NCI-H1105 treated with DMSO at 0.1 percent for 48 hours (cell line): ENCODE data around the gene RANBP10.

ENCODE experiments used
- DNase-seq: peaks from one replicate; lab custom pipeline; 2025; lab: John Stamatoyannopoulos, UW

The RANBP10 gene

GRCh38 chr16:67741118-67741517 is 65.2 kb downstream of the RANBP10 start:
- no peak for DNase-seq

- DNase-seq = no peak
Observed at GRCh38 chr16:67740391-67740790, 66.0 kb downstream of the RANBP10 start.

DNA sequence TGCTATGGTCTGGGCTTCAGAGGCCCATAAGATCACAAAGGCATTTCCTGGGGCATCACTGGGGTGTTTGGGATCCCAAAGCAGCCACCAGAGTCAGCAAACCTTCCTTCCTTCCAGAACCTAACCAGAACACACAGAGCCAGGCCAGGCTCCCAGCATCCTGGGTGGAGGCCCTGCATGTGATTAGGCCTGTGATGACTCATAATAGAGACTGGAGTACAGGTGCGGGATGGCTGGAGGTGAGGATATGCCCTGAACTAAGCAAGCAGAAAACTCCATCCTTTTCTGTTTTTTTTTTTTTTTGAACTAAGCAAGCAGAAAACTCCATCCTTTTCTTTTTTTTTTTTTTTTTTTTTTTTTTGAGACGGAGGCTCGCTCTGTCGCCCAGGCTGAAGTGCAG is 69.5 kb downstream of the RANBP10 start:
- DNase-seq = no peak

DNA sequence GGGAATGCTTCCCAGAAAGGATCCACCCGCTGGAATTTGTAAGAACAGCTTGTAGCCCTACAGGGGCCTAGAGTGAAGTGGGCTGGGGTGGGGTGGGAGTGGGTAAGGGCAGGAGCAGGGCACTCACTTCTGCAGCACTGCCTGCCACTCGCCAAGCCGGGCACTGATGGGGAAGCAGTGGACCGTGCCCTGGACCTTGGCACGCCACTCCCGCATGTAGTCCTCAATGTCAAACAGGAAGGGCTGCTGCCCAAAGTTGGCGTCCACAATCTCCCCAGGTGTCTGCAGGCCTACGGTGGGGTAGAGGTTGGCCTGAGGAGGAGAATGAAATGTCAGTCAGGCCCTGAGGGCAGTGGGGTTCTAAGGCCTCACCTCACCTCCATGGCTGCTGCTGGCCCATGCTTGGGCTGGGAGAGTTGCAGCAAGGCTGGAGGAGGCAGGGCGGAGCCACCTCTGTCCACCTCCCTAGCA is 71.6 kb downstream of the RANBP10 start:
- DNase-seq = no peak

DNA sequence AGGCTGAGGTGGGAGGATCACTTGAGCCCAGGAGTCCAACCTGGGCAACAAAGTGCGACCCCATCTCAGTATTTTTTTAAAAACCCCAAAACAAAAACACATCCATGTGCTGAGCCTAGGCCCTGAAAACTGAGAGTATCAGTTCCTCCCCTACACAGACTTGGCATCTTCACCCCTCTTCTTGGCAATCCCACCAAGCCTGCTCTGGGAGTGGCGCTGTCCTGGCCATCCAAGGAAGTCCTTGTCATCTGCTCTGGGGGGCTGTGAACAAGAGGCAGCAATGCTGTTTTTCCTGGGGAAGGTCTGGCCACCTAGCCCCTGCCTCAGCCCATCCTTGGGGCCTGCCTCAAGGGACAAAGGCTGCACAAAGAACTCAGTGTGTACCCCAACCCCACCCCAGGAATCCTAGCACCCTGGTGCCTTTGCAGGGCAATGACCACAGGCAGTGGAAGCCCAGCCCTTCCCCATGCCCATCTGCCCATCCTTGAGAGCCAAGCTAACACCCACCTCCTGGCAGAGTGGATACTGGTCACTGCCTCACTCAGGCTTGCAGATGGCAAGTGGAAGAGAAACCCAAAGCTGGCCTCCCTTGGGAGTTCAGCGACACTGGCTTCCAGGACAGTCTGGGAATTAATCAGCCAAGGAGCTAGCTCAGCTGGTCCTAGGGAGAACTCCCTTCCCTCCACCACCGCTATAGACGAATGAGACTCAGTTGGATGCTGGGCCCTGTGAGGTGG is 72.5 kb downstream of the RANBP10 start:
- DNase-seq = no peak

GRCh38 chr16:67731753-67732095 is 74.6 kb downstream of the RANBP10 start:
- no peak for DNase-seq

GRCh38 chr16:67731071-67731752 is 75.1 kb downstream of the RANBP10 start:
- no peak for DNase-seq

DNA sequence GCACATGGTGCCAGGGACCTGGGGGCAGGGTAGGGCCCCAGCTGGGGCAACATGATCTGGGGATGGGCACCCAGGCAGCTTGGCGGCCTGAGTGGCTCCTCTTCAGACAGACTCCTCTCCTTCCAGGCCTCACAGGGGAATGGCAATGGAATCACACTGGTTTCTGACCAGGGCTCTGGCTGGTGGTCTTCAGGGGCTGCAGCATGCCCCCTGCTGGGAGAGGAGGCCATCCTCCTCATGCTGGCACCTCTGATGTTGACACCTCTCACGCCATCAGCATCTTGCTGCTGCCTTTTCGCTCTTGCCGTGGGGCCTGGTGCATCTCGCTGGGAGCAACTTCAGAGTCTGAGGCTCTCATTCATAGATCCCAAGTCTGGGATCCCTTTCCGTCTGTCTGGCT is 76.0 kb downstream of the RANBP10 start:
- DNase-seq = no peak

- no peak for DNase-seq
Observed at GRCh38 chr16:67729636-67730248, 76.6 kb downstream of the RANBP10 start.

GRCh38 chr16:67727521-67728485 is 78.6 kb downstream of the RANBP10 start:
- no peak for DNase-seq

DNA sequence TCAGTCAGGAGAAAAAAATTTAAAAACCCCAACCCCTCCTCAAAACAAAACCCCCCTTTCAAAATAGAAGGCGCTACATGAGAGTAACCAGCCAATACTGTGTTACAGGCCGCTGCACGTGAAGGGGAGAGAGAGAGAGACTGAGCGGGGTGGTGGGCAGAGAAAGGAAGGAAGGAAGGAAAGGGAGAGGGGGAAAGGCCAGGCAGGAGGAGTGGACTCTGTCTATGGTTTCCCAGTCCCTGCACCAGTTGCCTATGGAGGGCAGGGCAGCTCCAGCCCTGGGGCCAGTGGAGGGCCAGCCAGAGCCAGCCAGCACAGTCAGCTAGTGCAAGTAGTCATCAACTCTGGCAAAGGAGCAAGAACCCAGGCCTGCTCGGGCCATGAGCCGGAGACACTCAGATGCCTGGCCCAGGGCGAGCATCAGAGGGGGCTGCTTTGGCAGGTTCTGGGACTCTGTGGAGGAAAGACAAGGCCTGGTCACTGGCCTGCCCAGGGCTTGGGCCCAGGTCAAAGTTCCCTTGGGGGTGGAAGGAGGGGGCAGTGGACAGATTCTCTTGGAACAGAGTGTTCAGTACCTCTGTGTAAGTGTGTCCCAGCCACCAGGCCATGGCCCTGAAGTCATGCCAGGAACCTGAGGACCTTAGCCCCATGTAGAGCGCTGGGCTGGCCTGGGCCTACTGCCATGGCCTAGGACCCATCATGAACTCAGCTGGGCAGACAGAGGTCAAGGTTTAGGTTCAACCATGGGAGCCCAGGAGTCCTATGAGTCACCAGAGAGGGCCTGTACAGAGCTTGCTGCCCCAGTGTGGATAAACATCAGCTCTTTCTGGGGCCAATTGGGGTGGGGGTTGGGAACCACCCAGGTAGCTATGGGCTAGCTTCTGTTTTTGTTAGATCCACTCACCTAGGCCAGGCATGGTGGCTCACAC is 80.0 kb downstream of the RANBP10 start:
- DNase-seq = no peak

DNA sequence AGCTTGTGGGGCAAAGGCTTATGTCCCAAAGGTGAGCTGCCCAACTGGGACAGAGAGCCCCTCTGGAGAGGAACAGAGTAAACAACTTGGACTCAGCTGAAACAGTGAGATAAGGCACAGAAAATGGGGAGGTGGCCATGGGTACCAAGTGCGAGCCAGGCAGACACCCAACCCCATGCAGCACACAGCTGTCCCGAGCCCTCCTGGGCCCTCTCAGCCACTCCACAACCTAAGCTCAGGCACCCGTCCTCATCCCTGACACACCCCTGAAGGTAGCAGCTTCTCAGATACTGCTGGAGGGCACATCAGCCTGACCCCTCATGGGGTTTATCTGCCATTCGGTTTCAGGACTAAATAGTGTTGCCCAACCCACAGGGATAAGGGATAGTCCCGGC is 82.5 kb downstream of the RANBP10 start:
- DNase-seq = no peak

DNA sequence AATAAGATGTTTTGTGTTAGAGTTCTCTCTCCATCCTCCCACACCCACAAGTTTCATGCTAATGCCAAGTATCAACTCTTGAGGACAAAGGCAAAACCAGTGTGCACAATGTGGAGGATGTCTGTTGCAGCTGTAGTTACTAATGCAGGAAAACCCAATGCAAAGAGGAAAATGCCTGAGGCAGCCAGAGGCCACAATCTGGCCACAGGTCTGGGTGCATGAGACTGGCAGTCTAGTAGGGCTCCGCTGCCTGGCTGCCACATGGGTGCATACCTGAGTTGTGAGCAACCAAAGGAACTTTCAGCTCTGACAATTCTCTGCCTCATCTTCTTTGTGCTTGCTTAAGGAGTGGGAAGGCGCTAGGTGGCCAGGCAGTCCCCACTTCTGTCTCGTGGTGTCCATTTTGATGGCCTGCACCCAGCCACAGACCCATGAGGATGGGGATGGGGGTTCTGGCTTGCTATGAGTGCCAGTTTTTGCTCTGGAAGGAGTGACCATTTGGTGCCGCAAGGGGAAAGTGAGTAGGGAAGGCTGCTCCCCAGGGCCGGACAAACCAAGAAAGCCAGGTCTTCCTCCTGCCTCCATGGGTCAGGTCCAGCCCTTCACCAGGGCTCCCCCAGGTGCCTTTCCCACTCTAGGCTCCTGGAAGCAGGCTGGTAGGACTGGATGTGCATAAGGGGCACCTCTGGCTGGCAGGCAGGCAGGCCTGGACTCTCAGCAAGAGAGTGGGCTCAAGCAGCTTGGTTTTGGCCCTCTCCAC is 83.0 kb downstream of the RANBP10 start:
- no peak for DNase-seq

GRCh38 chr16:67720236-67720635 is 86.1 kb downstream of the RANBP10 start:
- no peak for DNase-seq

GRCh38 chr16:67719778-67720144 is 86.6 kb downstream of the RANBP10 start:
- DNase-seq = no peak

DNA sequence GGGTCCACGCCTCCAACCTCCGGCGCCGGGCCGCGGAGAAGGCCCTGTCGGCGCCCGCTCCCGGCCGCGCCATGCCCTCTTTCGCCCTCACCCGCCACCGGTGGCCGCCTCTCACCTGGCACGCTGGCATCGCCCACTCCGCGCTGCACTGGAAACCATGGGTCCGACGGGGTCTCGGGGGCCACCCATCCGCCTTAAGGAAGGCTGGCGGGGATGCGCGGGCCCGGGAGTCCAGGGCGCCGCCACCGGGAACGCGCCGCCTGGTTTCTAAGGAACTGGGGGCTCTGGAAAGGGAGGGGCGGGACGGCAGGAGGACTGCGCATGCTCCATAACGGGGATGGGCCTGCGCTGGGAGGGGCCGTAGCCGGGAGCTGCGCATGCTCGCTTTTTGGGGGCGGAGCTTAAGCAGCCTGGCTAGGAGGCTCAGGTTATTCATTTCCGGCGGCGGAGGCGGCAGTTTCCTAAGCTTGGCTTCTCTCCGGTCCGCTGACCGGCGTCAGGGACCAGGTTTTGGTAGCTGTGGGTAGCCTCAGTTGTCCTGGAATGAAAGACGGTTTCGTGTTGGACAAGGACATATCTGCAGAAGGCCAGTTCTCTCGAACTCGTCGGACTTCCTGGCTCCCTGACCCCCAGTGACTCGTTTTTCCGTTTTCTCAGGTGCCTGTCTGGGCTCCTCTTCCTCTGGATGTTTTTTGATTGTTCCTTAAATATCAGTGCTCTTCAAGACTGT is 87.1 kb downstream of the RANBP10 start, which contains the start of gene GFOD2:
GFOD2 (minus strand) TSS at position 269 of the 730 bp plus-strand sequence. CDS start 33,601 bp downstream, outside the sequence.
- peak; percentile 80 for DNase-seq

DNA sequence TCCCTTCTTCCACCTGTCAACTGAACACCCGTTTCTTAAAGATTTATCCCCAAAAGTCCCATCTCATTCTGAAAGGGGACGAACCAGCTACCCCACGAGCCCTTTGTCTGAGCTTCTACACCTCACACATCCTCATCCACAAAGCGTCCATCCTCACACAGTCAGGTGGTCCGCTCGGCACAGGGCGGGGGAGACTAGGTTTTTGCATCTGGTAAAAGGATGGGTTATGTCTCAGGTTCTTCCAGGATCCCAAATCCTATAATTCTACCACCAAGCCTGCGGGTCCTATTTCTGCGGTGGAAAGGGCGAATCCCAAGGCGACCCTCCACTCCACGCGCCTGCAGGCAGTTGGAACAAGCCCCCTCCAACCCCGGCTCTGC is 87.7 kb downstream of the RANBP10 start:
- DNase-seq = peak; percentile 25

- no peak for DNase-seq
Observed at GRCh38 chr16:67716097-67716496, 90.3 kb downstream of the RANBP10 start.

DNA sequence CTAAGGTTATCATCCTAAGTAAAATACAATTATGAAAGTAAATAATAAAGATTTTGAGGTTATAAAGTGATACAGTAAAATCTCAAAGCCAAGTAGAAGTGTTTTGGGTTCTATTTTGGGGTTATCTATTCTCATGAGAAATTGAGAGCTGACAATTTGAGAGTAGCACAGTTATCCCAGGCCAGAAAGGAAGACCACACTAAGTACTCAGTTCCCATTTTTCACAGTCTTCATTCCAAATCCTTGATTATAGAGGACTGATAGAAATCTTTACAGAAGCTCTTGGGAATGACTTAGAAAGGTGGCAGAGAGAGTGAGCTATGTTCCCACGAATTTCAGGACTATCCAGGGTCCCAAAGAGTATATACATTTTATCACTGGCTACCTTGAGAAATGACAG is 91.8 kb downstream of the RANBP10 start:
- DNase-seq = no peak
